ENCODE data around the gene PBX3.

Gene PBX3

GRCh38 chr9:125974705-125975104, 227.5 kb downstream of the PBX3 start:
- DNase-seq (ENCODE audit: low spot score): no peak

- no peak for DNase-seq (ENCODE audit: low spot score)
Observed at GRCh38 chr9:125977223-125977622, 230.1 kb downstream of the PBX3 start.

- DNase-seq (ENCODE audit: low spot score): no peak
Observed at GRCh38 chr9:125979383-125979782, 232.2 kb downstream of the PBX3 start.

GRCh38 chr9:125982798-125983406, 235.7 kb downstream of the PBX3 start:
- DNase-seq (ENCODE audit: low spot score): no peak

GRCh38 chr9:125983681-125984080, 236.5 kb downstream of the PBX3 start:
- DNase-seq (ENCODE audit: low spot score): no peak

- no peak for DNase-seq (ENCODE audit: low spot score)
Observed at GRCh38 chr9:125984461-125984860, 237.3 kb downstream of the PBX3 start.

GRCh38 chr9:125985142-125985997, 238.2 kb downstream of the PBX3 start:
- no peak for DNase-seq (ENCODE audit: low spot score)

- DNase-seq (ENCODE audit: low spot score): no peak
Observed at GRCh38 chr9:125985998-125986655, 239.0 kb downstream of the PBX3 start.

- no peak for DNase-seq (ENCODE audit: low spot score)
Observed at GRCh38 chr9:125986966-125987365, 239.8 kb downstream of the PBX3 start.

GRCh38 chr9:125987420-125987819, 240.2 kb downstream of the PBX3 start:
- no peak for DNase-seq (ENCODE audit: low spot score)

GRCh38 chr9:125988479-125989050, 241.4 kb downstream of the PBX3 start:
- DNase-seq (ENCODE audit: low spot score): no peak

- no peak for DNase-seq (ENCODE audit: low spot score)
Observed at GRCh38 chr9:125989090-125989501, 241.9 kb downstream of the PBX3 start.

- DNase-seq (ENCODE audit: low spot score): no peak
Observed at GRCh38 chr9:125989524-125990180, 242.5 kb downstream of the PBX3 start.

GRCh38 chr9:125990186-125990792, 243.1 kb downstream of the PBX3 start:
- DNase-seq (ENCODE audit: low spot score): no peak

- no peak for DNase-seq (ENCODE audit: low spot score)
Observed at GRCh38 chr9:125990793-125991220, 243.6 kb downstream of the PBX3 start.

GRCh38 chr9:125991886-125992529, 244.8 kb downstream of the PBX3 start:
- DNase-seq (ENCODE audit: low spot score): no peak

- DNase-seq (ENCODE audit: low spot score): no peak
Observed at GRCh38 chr9:125992557-125992956, 245.4 kb downstream of the PBX3 start.

- no peak for DNase-seq (ENCODE audit: low spot score)
Observed at GRCh38 chr9:125993466-125993865, 246.3 kb downstream of the PBX3 start.

- DNase-seq (ENCODE audit: low spot score): no peak
Observed at GRCh38 chr9:125994066-125994943, 247.1 kb downstream of the PBX3 start.

- no peak for DNase-seq (ENCODE audit: low spot score)
Observed at GRCh38 chr9:125995006-125995405, 247.8 kb downstream of the PBX3 start.
